K562 (cell line): ENCODE results near the gene LCN15.

ENCODE experiments used
- ARNT ChIP-seq, 2 experiments: fragments of 450-650 bp; IDR thresholded peaks; 2 replicates each; pipeline ENCODE4 v1.6.1; 2016; ENCODE audit warnings: mild to moderate bottlenecking in 1 of 2
- CBX2 ChIP-seq: fragments of 200-600 bp; sonication (generic); IDR thresholded peaks from one replicate; pipeline ENCODE4 v1.6.1; 2012; ENCODE audit warnings: mild to moderate bottlenecking, low read length, inconsistent platforms; ENCODE audit not compliant: insufficient read depth, poor library complexity, severe bottlenecking
- CHD4 ChIP-seq: fragments of 200-600 bp; sonication (generic); IDR thresholded peaks from 3 replicates; pipeline ENCODE4 v1.6.1; 2012; ENCODE audit warnings: low read depth, mild to moderate bottlenecking, mixed read lengths, low read length, inconsistent platforms; ENCODE audit not compliant: insufficient read depth, insufficient replicate concordance, poor library complexity, severe bottlenecking
- GTF3C2 ChIP-seq: IDR thresholded peaks from 3 replicates; pipeline ENCODE4 v1.6.1; 2011; ENCODE audit warnings: borderline replicate concordance, mild to moderate bottlenecking, moderate library complexity; ENCODE audit not compliant: insufficient read length; ENCODE audit errors: extremely low read depth
- JUN ChIP-seq, 2 experiments: sonication (generic) in 1 of 2; formaldehyde crosslinking in 1 of 2; IDR thresholded peaks; 2 replicates each; pipeline versions ENCODE4 v1.6.1 to v1.8.0; 2012 to 2022; ENCODE audit warnings: borderline replicate concordance in 2 of 2, mild to moderate bottlenecking in 2 of 2, improper control_type of control experiment in 1 of 2, low read depth in 1 of 2, low read length in 1 of 2, missing genetic modification reagents in 1 of 2
- REST ChIP-seq, 2 experiments: fragments of 450-650 bp; formaldehyde crosslinking in 1 of 2; IDR thresholded peaks; 2 replicates each; pipeline versions ENCODE4 v1.4.0 to v1.6.1; 2014 to 2020; ENCODE audit warnings: mild to moderate bottlenecking in 2 of 2, borderline replicate concordance in 1 of 2, low read depth in 1 of 2
- TARDBP ChIP-seq: fragments of 450-650 bp; IDR thresholded peaks from 2 replicates; pipeline ENCODE4 v1.6.1; 2016
- TF ChIP-seq, protein P1 (sequence below): fragments of 250-450 bp; sonication (Bioruptor Pico); IDR thresholded peaks from 2 replicates; pipeline ENCODE4 v1.5.0; 2021; ENCODE audit warnings: mild to moderate bottlenecking, borderline replicate concordance
- TF ChIP-seq, protein P2 (sequence below): fragments of 200-800 bp; sonication (Bioruptor generic); IDR thresholded peaks from 2 replicates; pipeline ENCODE4 v1.6.1; 2016; ENCODE audit warnings: missing genetic modification characterization, missing compliant biosample characterization

DNA sequence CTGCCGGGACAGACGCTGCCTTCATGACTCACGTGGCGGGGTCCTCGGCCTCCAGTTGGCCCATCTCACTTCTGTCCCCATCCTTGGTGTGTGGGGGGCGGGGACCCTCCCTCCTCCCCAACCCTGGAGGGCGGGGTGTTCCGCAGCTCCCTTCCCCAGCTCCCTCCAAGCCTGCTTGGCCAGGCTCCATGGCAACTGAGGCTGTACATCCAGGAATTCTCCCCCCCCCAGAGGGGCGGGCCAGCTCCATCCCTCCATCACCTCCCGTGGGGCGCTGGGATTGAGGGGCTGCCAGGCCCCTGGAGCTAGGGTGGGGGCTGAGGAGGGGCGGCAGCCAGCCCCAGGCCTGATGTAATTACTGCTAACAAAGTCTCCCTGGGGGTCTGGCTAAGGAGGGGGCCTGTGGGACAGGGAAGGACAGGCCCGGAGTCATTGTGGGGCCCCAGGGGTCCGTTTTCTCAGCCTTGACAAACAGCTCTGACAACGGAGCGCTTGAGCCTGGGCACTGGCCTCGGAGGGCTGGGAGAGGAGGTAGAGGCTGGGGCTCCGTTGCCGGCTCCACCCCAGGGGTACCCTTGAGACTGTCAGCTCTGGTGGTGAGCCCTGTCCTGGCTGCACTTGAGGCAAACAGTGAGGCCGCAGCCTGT lies 43.9 kb downstream of the LCN15 start:
- TF ChIP-seq JUN (IDR thresholded peaks at IDR 0.05; ENCODE audit: borderline replicate concordance, low read depth, low read length) (no peak), JUN (CRISPR knock-in tag; IDR thresholded peaks at IDR 0.05; ENCODE audit: borderline replicate concordance) (no peak), CHD4 (no peak), GTF3C2 (no peak), ARNT (IDR thresholded peaks at IDR 0.05) (no peak), TARDBP (no peak), REST (IDR thresholded peaks at IDR 0.05; ENCODE audit: borderline replicate concordance) (no peak), REST (CRISPR knock-in tag; IDR thresholded peaks at IDR 0.05; ENCODE audit: low read depth) (no peak), CBX2 (no peak)
- TF ChIP-seq, protein P1, sequence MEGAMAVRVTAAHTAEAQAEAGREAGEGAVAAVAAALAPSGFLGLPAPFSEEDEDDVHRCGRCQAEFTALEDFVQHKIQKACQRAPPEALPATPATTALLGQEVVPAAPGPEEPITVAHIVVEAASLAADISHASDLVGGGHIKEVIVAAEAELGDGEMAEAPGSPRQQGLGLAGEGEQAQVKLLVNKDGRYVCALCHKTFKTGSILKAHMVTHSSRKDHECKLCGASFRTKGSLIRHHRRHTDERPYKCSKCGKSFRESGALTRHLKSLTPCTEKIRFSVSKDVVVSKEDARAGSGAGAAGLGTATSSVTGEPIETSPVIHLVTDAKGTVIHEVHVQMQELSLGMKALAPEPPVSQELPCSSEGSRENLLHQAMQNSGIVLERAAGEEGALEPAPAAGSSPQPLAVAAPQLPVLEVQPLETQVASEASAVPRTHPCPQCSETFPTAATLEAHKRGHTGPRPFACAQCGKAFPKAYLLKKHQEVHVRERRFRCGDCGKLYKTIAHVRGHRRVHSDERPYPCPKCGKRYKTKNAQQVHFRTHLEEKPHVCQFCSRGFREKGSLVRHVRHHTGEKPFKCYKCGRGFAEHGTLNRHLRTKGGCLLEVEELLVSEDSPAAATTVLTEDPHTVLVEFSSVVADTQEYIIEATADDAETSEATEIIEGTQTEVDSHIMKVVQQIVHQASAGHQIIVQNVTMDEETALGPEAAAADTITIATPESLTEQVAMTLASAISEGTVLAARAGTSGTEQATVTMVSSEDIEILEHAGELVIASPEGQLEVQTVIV (CRISPR knock-in tag), result no peak
- TF ChIP-seq, protein P2, sequence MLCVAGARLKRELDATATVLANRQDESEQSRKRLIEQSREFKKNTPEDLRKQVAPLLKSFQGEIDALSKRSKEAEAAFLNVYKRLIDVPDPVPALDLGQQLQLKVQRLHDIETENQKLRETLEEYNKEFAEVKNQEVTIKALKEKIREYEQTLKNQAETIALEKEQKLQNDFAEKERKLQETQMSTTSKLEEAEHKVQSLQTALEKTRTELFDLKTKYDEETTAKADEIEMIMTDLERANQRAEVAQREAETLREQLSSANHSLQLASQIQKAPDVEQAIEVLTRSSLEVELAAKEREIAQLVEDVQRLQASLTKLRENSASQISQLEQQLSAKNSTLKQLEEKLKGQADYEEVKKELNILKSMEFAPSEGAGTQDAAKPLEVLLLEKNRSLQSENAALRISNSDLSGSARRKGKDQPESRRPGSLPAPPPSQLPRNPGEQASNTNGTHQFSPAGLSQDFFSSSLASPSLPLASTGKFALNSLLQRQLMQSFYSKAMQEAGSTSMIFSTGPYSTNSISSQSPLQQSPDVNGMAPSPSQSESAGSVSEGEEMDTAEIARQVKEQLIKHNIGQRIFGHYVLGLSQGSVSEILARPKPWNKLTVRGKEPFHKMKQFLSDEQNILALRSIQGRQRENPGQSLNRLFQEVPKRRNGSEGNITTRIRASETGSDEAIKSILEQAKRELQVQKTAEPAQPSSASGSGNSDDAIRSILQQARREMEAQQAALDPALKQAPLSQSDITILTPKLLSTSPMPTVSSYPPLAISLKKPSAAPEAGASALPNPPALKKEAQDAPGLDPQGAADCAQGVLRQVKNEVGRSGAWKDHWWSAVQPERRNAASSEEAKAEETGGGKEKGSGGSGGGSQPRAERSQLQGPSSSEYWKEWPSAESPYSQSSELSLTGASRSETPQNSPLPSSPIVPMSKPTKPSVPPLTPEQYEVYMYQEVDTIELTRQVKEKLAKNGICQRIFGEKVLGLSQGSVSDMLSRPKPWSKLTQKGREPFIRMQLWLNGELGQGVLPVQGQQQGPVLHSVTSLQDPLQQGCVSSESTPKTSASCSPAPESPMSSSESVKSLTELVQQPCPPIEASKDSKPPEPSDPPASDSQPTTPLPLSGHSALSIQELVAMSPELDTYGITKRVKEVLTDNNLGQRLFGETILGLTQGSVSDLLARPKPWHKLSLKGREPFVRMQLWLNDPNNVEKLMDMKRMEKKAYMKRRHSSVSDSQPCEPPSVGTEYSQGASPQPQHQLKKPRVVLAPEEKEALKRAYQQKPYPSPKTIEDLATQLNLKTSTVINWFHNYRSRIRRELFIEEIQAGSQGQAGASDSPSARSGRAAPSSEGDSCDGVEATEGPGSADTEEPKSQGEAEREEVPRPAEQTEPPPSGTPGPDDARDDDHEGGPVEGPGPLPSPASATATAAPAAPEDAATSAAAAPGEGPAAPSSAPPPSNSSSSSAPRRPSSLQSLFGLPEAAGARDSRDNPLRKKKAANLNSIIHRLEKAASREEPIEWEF (CRISPR knock-in tag), result no peak
